HG02885 (cell line): ENCODE results near the gene CXCR2.
"Not testable (repeated sequence)": the region's sequence is repeated elsewhere in the genome, so short reads cannot be mapped to it uniquely, and the experiment has no call there.

Experiments used
- ATAC-seq: cut with Tn5 transposase; IDR thresholded peaks from one replicate; pipeline ENCODE4 v1.9.1; 2021; ENCODE audit warnings: mild to moderate bottlenecking; ENCODE audit not compliant: unreplicated experiment, poor library complexity

The CXCR2 gene

GRCh38 chr2:218129458-218130135 is 3.8 kb downstream of the CXCR2 start:
- no peak for ATAC-seq

- no peak for ATAC-seq
Measured at GRCh38 chr2:218130377-218130776, 4.5 kb downstream of the CXCR2 start.

- no peak for ATAC-seq
Measured at GRCh38 chr2:218130822-218131221, 5.0 kb downstream of the CXCR2 start.

DNA sequence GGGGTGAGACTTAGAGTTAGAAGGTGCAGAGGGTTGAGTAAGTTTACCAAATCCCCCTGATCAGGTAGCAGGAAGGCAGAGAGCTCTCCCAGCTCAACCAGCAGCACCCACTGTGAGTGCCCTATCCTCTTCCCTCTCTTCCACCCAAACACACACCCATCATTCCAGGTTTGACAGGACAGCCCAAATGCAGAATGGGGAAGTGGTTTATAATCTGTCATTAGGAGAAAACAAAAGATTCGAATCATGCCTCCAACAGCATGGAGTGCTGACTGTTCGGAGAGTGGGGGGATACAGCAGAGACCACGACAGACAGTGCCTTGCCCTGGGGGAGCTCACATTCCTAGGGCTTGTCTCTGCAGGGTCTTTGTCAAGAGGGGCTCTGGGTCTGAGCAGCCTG is 11.7 kb downstream of the CXCR2 start:
- no peak for ATAC-seq

GRCh38 chr2:218138047-218138446 is 12.2 kb downstream of the CXCR2 start:
- ATAC-seq = no peak

DNA sequence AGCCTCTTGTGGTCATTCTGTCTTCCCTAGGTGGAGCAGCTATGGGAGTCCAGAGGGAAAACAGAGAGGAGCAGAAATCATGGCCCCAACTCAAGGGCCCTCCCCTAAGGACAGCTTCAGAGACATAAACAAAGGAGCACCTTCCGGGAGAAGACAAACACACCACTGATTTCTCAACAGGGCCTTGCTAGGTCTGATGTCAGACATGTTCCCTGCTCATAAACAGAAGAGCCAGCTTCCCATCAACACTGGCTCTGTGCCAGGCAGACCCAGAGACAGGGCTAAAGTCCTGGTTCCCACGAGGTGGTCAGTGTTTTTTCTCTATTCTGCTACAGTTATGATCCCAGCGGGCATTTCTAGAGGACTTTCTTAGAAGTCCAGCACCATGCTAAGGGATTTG is 19.3 kb downstream of the CXCR2 start:
- ATAC-seq = no peak

- no peak for ATAC-seq
Measured at GRCh38 chr2:218146056-218146455, 20.2 kb downstream of the CXCR2 start.

DNA sequence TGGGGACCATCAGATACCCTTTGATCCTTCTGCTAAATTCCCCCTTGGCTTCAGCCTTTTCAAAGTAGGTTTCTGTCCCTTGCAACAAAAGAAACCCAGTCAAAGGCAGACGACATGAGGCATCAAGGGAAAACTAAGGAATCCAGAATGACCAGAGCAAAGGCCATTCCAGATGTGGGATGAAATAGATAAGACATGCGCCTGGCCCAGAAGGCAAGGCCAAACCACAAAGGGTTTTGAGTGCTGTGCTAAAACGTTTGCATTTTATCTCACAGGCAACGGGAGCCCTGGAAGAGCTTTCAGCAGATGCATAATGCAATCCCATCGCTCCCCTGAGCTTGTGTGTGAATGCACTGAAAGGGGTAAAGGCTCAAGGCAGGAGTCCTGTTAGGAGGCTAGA is 23.3 kb downstream of the CXCR2 start:
- no peak for ATAC-seq

DNA sequence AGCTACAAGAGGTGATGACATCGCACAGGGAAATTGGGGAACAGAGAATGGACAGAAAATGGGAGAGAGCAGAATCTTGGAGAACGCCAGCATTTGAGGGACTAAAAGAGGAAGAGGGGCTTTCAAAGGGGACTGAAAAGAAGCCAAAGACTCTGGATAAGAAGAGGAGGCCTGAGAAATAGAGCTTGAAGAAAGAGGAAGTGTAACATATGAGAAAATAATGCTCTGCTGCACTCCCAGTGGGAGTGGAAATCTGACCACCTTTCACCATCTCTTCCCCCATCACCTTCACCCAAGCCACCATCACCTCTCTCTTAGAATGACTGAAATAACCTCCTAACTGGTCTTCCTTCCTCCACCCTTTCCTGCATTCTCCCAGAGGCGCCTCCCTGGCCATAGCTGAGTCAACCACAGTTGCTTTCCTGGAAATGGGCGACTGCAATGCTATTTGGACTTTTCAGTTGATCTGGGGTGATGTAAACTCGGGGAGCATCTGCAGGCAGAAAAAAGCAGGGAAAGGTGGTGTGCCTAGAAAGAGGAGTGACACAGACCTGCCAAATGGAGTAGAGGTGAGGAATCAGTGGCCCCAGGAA is 24.1 kb downstream of the CXCR2 start:
- ATAC-seq = peak; percentile 38

GRCh38 chr2:218152172-218152571 is 26.3 kb downstream of the CXCR2 start:
- no peak for ATAC-seq

GRCh38 chr2:218152777-218153176 is 26.9 kb downstream of the CXCR2 start:
- no peak for ATAC-seq

GRCh38 chr2:218155953-218156479 is 30.2 kb downstream of the CXCR2 start:
- ATAC-seq = no peak

GRCh38 chr2:218161644-218162043 is 35.8 kb downstream of the CXCR2 start:
- no peak for ATAC-seq

GRCh38 chr2:218162814-218163213 is 37.0 kb downstream of the CXCR2 start:
- no peak for ATAC-seq

DNA sequence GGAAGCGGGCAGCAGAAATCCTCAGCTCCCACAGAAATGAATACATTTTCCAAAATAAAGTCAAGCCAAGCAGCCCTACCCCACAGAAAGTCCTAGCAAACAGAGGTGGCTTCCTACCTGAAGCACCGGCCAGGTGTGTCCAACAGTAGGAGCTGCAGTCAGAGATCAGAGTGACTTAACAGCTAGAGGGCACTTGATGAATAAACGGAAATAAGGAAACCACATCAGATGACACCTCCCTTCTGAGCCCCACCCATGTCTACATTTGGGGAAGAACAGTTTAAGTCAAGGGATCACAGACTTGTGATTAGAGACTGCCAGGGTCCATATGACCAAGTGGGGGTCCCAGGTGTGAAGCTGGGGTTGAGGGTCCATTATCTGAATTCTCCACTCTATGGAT is 41.0 kb downstream of the CXCR2 start, which contains the start of gene CXCR1:
TSS of gene CXCR1 (minus strand) at position 172 of the 400 bp plus-strand sequence. CDS start 1,751 bp downstream, outside the sequence.
- no peak for ATAC-seq

DNA sequence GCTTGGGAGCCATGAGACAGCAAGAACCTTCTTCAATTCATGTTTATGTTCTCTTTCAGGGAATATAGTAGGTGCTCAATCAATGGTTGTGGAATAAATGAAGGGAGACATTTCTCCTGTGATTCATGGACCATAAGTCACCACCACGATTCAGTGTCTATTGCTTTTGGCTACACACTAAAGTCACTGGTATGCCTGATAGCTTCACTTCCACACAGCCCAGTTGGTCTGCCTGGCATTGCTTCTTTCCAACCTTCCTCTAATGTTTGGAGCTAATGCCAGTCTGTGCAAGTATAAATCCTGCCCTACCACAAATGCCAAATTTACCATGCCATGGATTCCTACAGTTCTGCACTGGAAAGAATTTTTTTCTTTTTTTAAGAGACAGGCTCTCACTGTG is 42.2 kb downstream of the CXCR2 start:
- ATAC-seq = no peak

GRCh38 chr2:218168635-218169462 is 43.0 kb downstream of the CXCR2 start:
- ATAC-seq = no peak

DNA sequence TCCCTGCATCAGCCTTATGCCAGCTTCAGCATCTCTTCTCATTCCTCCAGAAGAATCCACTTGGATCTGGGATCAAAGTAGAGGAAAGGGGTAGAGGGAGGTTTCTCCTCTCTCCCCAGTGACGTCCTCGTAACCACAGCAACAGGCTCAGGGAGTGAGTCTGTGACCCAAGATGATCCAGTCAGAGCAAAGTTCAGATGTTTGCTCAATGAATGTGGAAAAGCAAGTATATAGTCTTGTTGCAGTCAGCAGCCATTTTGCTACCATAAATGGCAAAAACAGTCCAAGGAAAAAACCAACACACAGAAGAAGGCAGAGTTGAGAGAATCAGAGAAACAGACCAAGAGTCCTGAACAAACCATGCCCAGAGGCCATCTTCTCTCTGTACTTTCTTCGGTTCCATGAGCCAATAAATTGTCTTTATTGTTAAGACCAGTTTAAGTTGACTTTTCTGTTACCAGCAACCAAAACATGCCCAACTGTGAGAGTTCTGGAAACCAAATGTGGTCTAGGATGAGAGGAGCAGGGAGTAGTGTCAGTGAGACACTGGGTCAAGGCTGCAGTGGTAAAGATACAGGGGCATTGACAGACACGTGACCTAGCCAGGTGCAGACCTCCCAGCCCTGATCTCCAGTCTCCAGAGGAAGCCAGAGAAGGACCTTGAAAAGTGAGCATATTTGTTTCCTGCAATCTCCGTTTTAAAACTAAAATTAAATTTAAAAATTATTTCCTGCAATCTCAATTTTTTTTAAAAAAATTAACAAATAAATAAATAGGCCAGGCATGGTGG is 44.1 kb downstream of the CXCR2 start:
- ATAC-seq = no peak

GRCh38 chr2:218171744-218172143 is 45.9 kb downstream of the CXCR2 start:
- not testable (repeated sequence) for ATAC-seq

GRCh38 chr2:218172845-218173244 is 47.0 kb downstream of the CXCR2 start:
- no peak for ATAC-seq
